Right lobe of liver (tissue), 6 donors: ENCODE results near the gene APOH. TPM values are rescaled to one million over a fixed set of nuclear protein-coding genes. Genes with fewer than 3 reads are reported as not detected.
A peak's percentile ranks its signal among the peaks of the same experiment; 100 is the strongest.

Experiments
- ATAC-seq, 4 donors: fragments of 200-7000 bp; cut with Tn5 transposase; one replicate each; pipeline ENCODE4 v1.9.1; 2020; ENCODE audit warnings: mild to moderate bottlenecking in 4 of 4, moderate library complexity in 4 of 4
- DNase-seq, 3 donors: peaks; one replicate each; pipeline ENCODE4 v3.0.0-alpha.2; 2020
- H3K27ac ChIP-seq, 3 donors: fragments of 200-600 bp; one replicate each; pipeline ENCODE4 v1.8.0; 2022
- H3K27me3 ChIP-seq, 2 donors: fragments of 200-600 bp; one replicate each; pipeline ENCODE4 v1.8.0; 2022
- H3K36me3 ChIP-seq, 4 donors: fragments of 200-600 bp; sonication (generic) in 1 of 4; one replicate each; pipeline versions ENCODE4 v1.5.1 to v1.8.0; 2017 to 2022; ENCODE audit warnings: control low read depth in 1 of 4
- H3K4me1 ChIP-seq, 4 donors: fragments of 200-600 bp; sonication (generic) in 1 of 4; one replicate each; pipeline versions ENCODE4 v1.5.1 to v1.8.0; 2017 to 2022; ENCODE audit warnings: control low read depth in 1 of 4
- H3K4me3 ChIP-seq, 3 donors: fragments of 200-600 bp; one replicate each; pipeline ENCODE4 v1.8.0; 2022
- H3K9me3 ChIP-seq, 4 donors: fragments of 200-600 bp; sonication (generic) in 1 of 4; one replicate each; pipeline versions ENCODE4 v1.5.1 to v1.8.0; 2017 to 2022; ENCODE audit warnings: control low read depth in 1 of 4
- POLR2A ChIP-seq: fragments of 450-650 bp; IDR thresholded peaks from one replicate; pipeline ENCODE4 v1.6.1; 2017; ENCODE audit warnings: antibody characterized with exemption, mild to moderate bottlenecking
- WGBS: methylation state at CpG from one replicate; pipeline ENCODE4 v1.1.6; 2018; ENCODE audit warnings: low coverage, low lambda C conversion rate; ENCODE audit not compliant: insufficient coverage; ENCODE audit errors: missing lambda C conversion rate; 5-methylcytosine and 5-hydroxymethylcytosine counted together
- intact Hi-C, 2 donors: fragments of 100-400 bp; cut with DNase I; formaldehyde crosslinking; loops; one replicate each; pipeline versions ENCODE4 v1.11.2 to v1.14.1; 2022
- total RNA-seq, 6 experiments: library from RNA; depleted of rRNA in 2 of 6; stranded (reverse); fragments of >200 nt in 2 of 6; fragmentation: NEBNext Ultra II Directional in 3 of 6; extraction: Animal tissue kit (Norgen Biotek cat#: 25700) in 3 of 6; gene quantifications; one replicate each; pipeline versions ENCODE4 v1.1.0 to v1.2.4, GENCODE V29; 2016 to 2023
- TF ChIP-seq, protein P1 (sequence below), 4 donors: fragments of 200-600 bp in 3 of 4; fragments of 450-650 bp in 1 of 4; IDR thresholded peaks; one replicate each; pipeline versions ENCODE4 v1.5.1 to v1.8.0; 2016 to 2022; ENCODE audit warnings: antibody characterized with exemption in 4 of 4, mild to moderate bottlenecking in 2 of 4
- donor health status: DM: no; HTN: yes; CAD: no.
- donor health status: DM: no; HTN: no; CAD: no.
- donor health status: DM: no; HTN: no; CAD: no.
- donor health status: DM: no; HTN: yes; CAD: no.
- donor health status: DM: no; HTN: yes; CAD: no.

Gene APOH
- total RNA-seq, 6 experiments from 2014 or later: 3,186 to 7,027 (median 4,523) TPM

- H3K4me1 ChIP-seq: peaks cover 0 to 15% (median 0%) of the 10 kb centered on the region in 4 donors
- no peaks in the 10 kb centered on the region for H3K9me3 ChIP-seq
- intact Hi-C loops: no loop called here
- no peak overlapping the region for H3K27ac ChIP-seq
- H3K36me3 ChIP-seq: peaks cover 0 to 54% (median 27%) of the 10 kb centered on the region in 4 donors
- TF ChIP-seq POLR2A: no peak
- TF ChIP-seq, protein P1, sequence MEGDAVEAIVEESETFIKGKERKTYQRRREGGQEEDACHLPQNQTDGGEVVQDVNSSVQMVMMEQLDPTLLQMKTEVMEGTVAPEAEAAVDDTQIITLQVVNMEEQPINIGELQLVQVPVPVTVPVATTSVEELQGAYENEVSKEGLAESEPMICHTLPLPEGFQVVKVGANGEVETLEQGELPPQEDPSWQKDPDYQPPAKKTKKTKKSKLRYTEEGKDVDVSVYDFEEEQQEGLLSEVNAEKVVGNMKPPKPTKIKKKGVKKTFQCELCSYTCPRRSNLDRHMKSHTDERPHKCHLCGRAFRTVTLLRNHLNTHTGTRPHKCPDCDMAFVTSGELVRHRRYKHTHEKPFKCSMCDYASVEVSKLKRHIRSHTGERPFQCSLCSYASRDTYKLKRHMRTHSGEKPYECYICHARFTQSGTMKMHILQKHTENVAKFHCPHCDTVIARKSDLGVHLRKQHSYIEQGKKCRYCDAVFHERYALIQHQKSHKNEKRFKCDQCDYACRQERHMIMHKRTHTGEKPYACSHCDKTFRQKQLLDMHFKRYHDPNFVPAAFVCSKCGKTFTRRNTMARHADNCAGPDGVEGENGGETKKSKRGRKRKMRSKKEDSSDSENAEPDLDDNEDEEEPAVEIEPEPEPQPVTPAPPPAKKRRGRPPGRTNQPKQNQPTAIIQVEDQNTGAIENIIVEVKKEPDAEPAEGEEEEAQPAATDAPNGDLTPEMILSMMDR (IDR thresholded peaks at IDR 0.05): no peak
- H3K4me3 ChIP-seq: no peak overlapping the region
- WGBS: 69% methylated on average over 9 of the region's 9 CpGs
- no peaks in the 10 kb centered on the region for H3K27me3 ChIP-seq
- peak in 2 of 4 donors; percentile 17 to 31 for ATAC-seq
- no peak for DNase-seq
These were observed 18.0 kb downstream of the APOH start for GRCh38 chr17:66211047-66211810.

DNA sequence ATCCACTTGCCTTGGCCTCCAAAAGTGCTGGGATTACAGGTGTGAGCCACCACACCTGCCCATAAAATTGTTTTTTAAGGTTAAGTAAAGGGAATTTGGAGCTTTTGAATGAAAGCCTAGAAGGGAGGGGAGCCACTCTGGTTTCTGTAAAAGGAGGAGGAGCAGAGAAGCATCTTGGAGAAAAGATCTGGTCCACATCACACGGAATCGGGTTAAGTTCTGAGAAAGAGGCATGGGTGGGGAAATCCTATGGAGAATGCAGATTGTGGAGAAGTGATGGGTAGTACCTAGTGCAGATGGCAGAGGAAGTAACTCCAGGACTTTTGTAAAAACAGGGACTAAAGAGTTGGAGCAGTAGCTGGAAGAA lies 19.0 kb downstream of the APOH start:
- peak overlapping the region in 1 of 3 donors; percentile 37 for H3K27ac ChIP-seq
- TF ChIP-seq, protein P1 (IDR thresholded peaks at IDR 0.05): no peak
- no peak for TF ChIP-seq POLR2A
- H3K36me3 ChIP-seq: peaks cover 0 to 43% (median 20%) of the 10 kb centered on the region in 4 donors
- intact Hi-C loops: no loop called here
- 24% methylated on average over 2 of the region's 2 CpGs for WGBS
- peaks cover 0 to 8% (median 0%) of the 10 kb centered on the region in 4 donors for H3K4me1 ChIP-seq
- ATAC-seq: peak; percentile 9 to 52 (median 42)
- no peaks in the 10 kb centered on the region for H3K9me3 ChIP-seq
- no peaks in the 10 kb centered on the region for H3K27me3 ChIP-seq
- DNase-seq: no peak
- no peak overlapping the region for H3K4me3 ChIP-seq

DNA sequence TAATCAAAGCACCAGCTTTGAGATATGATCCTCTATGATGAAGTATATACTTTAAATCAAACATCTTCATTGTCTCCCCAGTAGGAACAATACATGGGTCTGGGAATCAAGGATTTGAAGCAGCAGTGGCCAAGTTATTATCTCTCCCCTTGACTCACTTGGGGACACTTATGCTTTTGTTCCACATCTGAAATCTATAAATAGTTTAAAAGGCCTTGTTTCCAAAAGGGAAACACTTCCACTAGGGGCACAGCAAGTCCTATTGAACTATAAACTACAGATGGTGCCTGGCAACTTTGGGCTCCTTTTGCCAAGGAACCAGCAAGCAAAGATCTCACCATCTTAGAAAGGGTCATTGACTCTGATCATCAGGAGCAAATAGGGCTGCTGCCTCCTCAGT lies 21.3 kb downstream of the APOH start:
- intact Hi-C loops: no loop called here
- Histone ChIP-seq H3K27me3 (no peaks in the 10 kb centered on the region), H3K4me1 (no peaks in the 10 kb centered on the region), H3K36me3 (peaks cover 0 to 21% (median 9%) of the 10 kb centered on the region in 4 donors), H3K4me3 (no peak overlapping the region), H3K9me3 (no peaks in the 10 kb centered on the region), H3K27ac (no peak overlapping the region)
- TF ChIP-seq, protein P1 (IDR thresholded peaks at IDR 0.05): no peak
- no peak for TF ChIP-seq POLR2A
- ATAC-seq: no peak
- no peak for DNase-seq

GRCh38 chr17:66203274-66204015 lies 25.8 kb downstream of the APOH start:
- ATAC-seq (no peak), DNase-seq (no peak)
- 87% methylated on average over 4 of the region's 8 CpGs for WGBS
- intact Hi-C loops: no loop called here
- H3K36me3 ChIP-seq: no peaks in the 10 kb centered on the region
- no peak for TF ChIP-seq POLR2A
- TF ChIP-seq, protein P1 (IDR thresholded peaks at IDR 0.05): no peak
- no peaks in the 10 kb centered on the region for H3K4me1 ChIP-seq
- no peak overlapping the region for H3K4me3 ChIP-seq
- no peaks in the 10 kb centered on the region for H3K9me3 ChIP-seq
- no peak overlapping the region for H3K27ac ChIP-seq
- no peaks in the 10 kb centered on the region for H3K27me3 ChIP-seq
